Measurements from ENCODE around the gene ZSWIM2.
"Not testable (repeated sequence)": the region's sequence is repeated elsewhere in the genome, so short reads cannot be mapped to it uniquely, and the experiment has no call there.

Gene ZSWIM2

DNA sequence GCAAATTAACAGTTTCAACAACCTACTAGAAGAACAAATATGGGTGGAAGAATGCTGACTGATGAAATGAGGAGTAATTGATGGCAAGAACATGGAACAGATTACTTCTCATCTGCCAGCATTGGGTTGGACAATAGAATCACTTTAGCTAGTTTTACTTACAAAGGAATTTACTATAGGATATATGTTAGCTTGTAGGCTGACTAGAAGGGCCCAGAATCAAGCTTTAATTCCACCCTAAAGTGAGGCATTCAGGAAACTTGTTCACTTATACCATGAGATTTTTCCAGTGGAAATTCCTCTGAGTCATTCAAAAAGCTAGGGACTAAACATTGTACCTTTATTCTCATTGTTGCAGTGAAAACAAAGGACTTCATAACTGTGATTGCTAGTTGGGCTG is 5.0 kb upstream of the ZSWIM2 start:
- no peak overlapping the region for H3K27ac ChIP-seq
- no peaks in the 10 kb centered on the region for H3K9me3 ChIP-seq
- no peak for TF ChIP-seq Cebpa-rat (IDR thresholded peaks at IDR 0.05)
- no peak overlapping the region for H3K4me2 ChIP-seq
- H3K4me3 ChIP-seq, result no peak overlapping the region
- no peaks in the 10 kb centered on the region for H3K4me1 ChIP-seq
- no peaks in the 10 kb centered on the region for H3K27me3 ChIP-seq
- no peak overlapping the region for H3K9ac ChIP-seq
- H3K36me3 ChIP-seq, result no peaks in the 10 kb centered on the region
- no peaks in the 10 kb centered on the region for H4K20me1 ChIP-seq

DNA sequence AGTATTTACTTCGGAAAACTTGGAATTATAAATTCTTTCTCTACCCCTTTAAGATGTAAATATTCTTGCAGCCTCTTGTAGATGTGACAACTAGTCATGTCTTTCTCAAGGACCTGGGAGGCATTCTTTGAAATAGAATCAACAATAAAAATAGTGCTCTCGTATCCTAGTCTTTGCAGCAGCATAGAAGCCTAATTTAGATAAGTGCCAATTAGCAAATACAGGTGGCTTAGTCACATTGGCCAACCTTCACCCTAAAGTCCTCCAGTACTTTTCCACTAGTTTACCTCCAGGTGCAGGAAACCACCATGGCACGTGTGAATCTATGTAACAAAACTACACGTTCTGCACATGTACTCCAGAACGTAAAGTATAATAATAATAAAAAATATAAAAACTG is 3.5 kb upstream of the ZSWIM2 start:
- no peak overlapping the region for H3K4me3 ChIP-seq
- no peaks in the 10 kb centered on the region for H3K36me3 ChIP-seq
- no peak for TF ChIP-seq Cebpa-rat (IDR thresholded peaks at IDR 0.05)
- H3K27me3 ChIP-seq, result no peaks in the 10 kb centered on the region
- no peaks in the 10 kb centered on the region for H3K4me1 ChIP-seq
- H3K9ac ChIP-seq, result no peak overlapping the region
- H4K20me1 ChIP-seq, result no peaks in the 10 kb centered on the region
- no peak overlapping the region for H3K27ac ChIP-seq
- no peak overlapping the region for H3K4me2 ChIP-seq
- H3K9me3 ChIP-seq, result no peaks in the 10 kb centered on the region

DNA sequence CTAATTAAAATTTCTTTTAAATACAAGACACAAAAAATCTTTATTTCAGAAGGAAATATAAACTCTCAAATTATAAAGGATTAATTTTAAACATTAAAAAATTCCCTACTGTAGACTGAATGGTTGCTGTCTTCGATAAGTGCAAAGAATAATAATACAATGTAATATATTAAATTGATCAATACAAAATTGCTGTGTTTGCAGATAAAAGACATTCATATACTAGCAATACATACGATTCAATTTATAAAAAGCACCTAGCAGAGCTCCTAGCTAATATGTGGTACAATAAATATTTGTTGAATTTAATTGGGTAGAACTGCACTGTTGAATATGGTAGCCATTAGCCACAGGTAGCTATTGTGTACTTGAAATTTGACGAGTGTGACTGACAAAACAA is 6.6 kb downstream of the ZSWIM2 start:
- Histone ChIP-seq H4K20me1 (no peaks in the 10 kb centered on the region), H3K36me3 (no peaks in the 10 kb centered on the region), H3K4me1 (no peaks in the 10 kb centered on the region), H3K27me3 (no peaks in the 10 kb centered on the region), H3K9me3 (no peaks in the 10 kb centered on the region), H3K27ac (no peak overlapping the region), H3K4me3 (no peak overlapping the region), H3K9ac (no peak overlapping the region), H3K4me2 (no peak overlapping the region)
- TF ChIP-seq Cebpa-rat (IDR thresholded peaks at IDR 0.05), result no peak

DNA sequence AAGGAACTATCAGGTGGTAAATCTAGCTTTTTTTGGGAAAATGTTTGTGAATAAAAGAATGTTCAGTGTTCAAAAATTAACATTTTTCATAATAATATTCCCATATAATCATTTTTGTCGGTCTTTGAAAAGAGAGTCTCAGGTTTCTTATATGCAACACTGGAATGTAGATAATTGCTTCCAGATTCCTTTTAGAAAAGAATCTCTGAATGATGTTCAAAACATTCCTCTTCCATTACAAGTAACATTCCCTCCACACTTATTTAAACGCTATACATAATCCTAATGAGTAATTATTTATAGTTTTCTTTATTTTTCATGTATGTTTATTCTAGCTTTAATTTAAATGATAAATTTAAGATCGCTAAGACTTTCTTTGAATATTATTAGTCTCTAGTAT is 7.0 kb downstream of the ZSWIM2 start:
- Histone ChIP-seq H3K27me3 (no peaks in the 10 kb centered on the region), H3K4me1 (no peaks in the 10 kb centered on the region), H3K9ac (no peak overlapping the region), H4K20me1 (no peaks in the 10 kb centered on the region), H3K36me3 (no peaks in the 10 kb centered on the region), H3K27ac (no peak overlapping the region), H3K9me3 (no peaks in the 10 kb centered on the region), H3K4me3 (no peak overlapping the region), H3K4me2 (no peak overlapping the region)
- TF ChIP-seq Cebpa-rat (IDR thresholded peaks at IDR 0.05), result no peak

DNA sequence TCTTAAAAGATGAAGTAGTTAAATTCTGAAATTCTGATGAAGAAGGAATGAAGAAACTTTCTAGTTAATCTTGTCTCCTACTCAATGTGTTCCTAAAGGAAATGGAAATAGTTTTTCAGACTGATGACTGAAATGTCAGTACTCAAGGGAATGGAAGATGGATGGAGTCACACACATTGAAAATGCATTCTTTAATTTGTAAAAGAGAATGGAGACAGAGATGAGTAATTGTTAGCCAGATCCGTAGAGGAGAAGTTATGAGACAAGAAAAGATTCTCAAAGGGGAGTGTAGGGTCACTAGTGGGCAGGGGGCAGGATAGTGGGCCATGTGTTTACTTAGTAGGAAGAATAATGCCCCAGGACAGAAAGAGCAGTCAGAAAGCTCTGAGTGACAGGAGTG is 13.3 kb downstream of the ZSWIM2 start:
- no peak overlapping the region for H3K27ac ChIP-seq
- no peaks in the 10 kb centered on the region for H3K27me3 ChIP-seq
- H3K9ac ChIP-seq, result no peak overlapping the region
- no peak for TF ChIP-seq Cebpa-rat (IDR thresholded peaks at IDR 0.05)
- no peaks in the 10 kb centered on the region for H4K20me1 ChIP-seq
- no peak overlapping the region for H3K4me2 ChIP-seq
- H3K9me3 ChIP-seq, result no peaks in the 10 kb centered on the region
- no peaks in the 10 kb centered on the region for H3K4me1 ChIP-seq
- no peak overlapping the region for H3K4me3 ChIP-seq
- no peaks in the 10 kb centered on the region for H3K36me3 ChIP-seq

DNA sequence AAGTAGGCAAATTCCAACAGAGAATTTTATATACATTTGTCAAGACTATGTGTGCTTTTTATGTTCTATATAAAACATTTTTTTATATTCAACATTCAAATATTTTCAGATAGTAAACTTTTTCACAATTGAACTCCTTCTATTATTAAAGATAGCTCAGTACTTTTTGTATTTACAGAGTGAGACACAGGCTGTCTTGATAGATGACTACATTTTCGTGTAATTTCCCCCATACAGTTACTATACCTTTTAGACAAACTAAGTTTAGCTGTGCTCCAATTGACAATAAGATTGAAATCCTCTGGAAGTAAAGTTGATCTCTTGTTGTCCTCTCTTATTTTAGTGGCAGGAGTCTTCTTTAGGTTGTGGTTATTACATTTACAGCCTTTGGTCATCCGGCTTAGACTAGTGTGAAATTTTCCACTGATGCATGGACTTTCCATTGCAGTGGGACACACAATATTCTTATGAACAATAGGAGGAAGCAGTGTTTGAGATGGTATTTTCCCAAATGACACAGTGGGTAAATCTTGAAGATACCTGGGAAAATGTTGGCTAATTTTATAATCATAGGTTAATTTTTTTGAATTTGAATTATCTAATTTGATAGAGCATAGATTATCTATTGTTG is 21.0 kb downstream of the ZSWIM2 start:
- no peaks in the 10 kb centered on the region for H3K4me1 ChIP-seq
- no peak overlapping the region for H3K4me2 ChIP-seq
- no peak overlapping the region for H3K9ac ChIP-seq
- TF ChIP-seq Cebpa-rat (IDR thresholded peaks at IDR 0.05), result no peak
- H3K9me3 ChIP-seq, result no peaks in the 10 kb centered on the region
- H3K27me3 ChIP-seq, result no peaks in the 10 kb centered on the region
- no peak overlapping the region for H3K4me3 ChIP-seq
- no peak overlapping the region for H3K27ac ChIP-seq
- no peaks in the 10 kb centered on the region for H4K20me1 ChIP-seq
- no peaks in the 10 kb centered on the region for H3K36me3 ChIP-seq

DNA sequence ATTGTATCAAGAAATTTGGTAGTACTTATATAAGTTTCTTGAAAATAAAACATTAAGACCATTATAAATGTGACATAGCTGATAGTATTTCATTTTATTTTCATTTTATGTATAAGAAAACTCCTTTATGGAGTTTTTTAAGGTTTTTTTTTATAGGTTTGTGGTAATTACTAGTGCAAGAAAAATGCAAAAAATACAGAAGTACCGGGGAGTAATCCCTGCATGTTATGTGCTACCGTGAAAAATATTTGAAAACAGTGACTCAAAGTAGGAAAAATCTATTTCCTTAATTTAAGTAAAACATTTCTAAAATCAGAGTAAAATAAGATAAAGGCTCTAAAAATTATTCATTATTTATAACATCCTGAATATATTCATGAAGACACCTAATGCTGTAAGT is 21.6 kb downstream of the ZSWIM2 start:
- no peak overlapping the region for H3K4me3 ChIP-seq
- H4K20me1 ChIP-seq, result no peaks in the 10 kb centered on the region
- no peaks in the 10 kb centered on the region for H3K9me3 ChIP-seq
- H3K27me3 ChIP-seq, result no peaks in the 10 kb centered on the region
- H3K4me1 ChIP-seq, result no peaks in the 10 kb centered on the region
- no peak overlapping the region for H3K4me2 ChIP-seq
- H3K9ac ChIP-seq, result no peak overlapping the region
- no peak overlapping the region for H3K27ac ChIP-seq
- H3K36me3 ChIP-seq, result no peaks in the 10 kb centered on the region
- no peak for TF ChIP-seq Cebpa-rat (IDR thresholded peaks at IDR 0.05)

DNA sequence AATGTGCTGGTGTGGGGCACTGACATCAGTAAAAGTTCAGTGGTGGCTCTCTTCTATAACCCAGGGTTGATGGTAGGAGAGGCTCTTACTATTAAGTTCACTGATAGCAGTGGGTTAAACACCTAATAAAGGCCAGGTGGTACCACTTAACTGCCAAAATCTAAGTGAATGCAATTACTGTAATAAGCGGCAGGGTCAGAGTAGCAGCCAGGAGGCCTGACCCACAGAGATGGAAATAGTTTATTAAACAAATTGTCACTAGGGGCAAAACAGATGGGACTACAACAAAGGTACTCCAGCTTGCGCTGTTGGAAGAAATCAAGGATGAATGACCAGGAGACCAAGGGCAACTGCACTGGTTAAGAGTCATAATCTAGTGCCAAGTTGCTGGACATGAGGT is 26.6 kb downstream of the ZSWIM2 start:
- H3K27ac ChIP-seq, result no peak overlapping the region
- H3K36me3 ChIP-seq, result no peaks in the 10 kb centered on the region
- no peaks in the 10 kb centered on the region for H4K20me1 ChIP-seq

DNA sequence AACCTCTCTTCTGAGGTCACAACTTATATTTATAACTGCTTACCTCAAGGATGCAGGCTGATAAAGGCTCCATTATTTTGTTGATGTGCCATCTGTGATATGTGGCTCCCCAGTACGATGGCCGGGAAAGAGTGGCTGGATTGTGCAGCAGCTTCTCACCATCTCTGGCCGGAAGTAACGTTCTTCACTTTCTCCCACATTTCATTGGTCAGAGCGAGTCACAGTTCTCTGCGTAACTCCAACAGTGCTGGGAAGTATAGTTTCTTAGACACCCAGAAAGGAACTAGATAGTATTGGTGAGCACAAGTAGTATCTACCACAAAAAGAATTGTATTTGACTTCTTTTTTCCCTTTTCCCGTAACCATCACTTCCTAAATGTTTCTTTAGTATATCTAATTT is 28.7 kb downstream of the ZSWIM2 start:
- H3K4me1 ChIP-seq, result no peaks in the 10 kb centered on the region
- no peak overlapping the region for H3K9ac ChIP-seq
- H3K9me3 ChIP-seq, result peaks cover 7% of the 10 kb centered on the region; the same call in 1 of the 2 replicates
- no peaks in the 10 kb centered on the region for H3K27me3 ChIP-seq
- no peaks in the 10 kb centered on the region for H3K36me3 ChIP-seq
- no peaks in the 10 kb centered on the region for H4K20me1 ChIP-seq
- H3K4me3 ChIP-seq, result no peak overlapping the region
- H3K4me2 ChIP-seq, result no peak overlapping the region
- TF ChIP-seq Cebpa-rat (IDR thresholded peaks at IDR 0.05), result no peak
- H3K27ac ChIP-seq, result no peak overlapping the region

More for the DNA sequence above, 26.6 kb downstream of the ZSWIM2 start:
- TF ChIP-seq Cebpa-rat (IDR thresholded peaks at IDR 0.05), result no peak
- Histone ChIP-seq H3K27me3 (no peaks in the 10 kb centered on the region), H3K4me1 (no peaks in the 10 kb centered on the region), H3K4me3 (no peak overlapping the region), H3K9ac (no peak overlapping the region), H3K9me3 (no peaks in the 10 kb centered on the region), H3K4me2 (no peak overlapping the region)

DNA sequence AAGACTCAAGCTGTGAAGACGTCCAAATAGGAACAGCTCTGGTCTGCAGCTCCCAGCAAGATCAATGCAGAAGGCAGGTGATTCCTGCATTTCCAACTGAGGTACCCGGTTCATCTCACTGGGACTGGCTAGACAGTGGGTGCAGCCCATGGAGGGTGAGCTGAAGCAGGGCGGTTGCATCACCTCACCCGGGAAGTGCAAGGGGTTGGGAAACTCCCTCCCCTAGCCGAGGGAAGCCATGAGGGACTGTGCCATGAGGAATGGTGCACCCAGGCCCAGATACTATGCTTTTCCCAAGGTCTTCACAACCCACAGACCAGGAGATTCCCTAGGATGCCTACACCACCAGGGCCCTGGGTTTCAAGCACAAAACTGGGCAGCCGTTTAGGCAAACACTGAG is 37.2 kb downstream of the ZSWIM2 start:
- H3K9me3 ChIP-seq, H3K4me1 ChIP-seq, H3K27ac ChIP-seq, H3K36me3 ChIP-seq, H3K4me2 ChIP-seq, H3K27me3 ChIP-seq, H3K9ac ChIP-seq, H3K4me3 ChIP-seq, H4K20me1 ChIP-seq: not testable (repeated sequence)

DNA sequence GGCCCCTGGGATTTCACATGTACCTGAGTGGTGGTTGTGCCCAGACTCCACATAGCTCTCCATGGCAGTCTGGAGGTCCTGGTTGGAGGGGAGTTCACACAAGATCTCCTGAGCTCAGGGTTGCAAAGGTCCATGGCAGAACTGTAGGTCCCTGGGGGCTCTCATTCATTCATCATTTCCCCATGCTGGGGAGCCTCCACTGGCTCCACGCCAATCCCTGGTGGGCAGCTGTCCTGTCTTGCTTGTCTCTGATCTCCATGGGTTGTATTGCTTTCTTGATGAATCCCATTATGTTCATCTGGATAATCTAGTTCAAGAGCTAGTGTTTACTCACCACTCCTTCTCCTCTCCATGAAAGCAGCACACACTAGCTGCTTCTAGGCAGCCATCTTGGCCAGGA is 42.4 kb downstream of the ZSWIM2 start:
- Histone ChIP-seq H3K36me3 (no peaks in the 10 kb centered on the region), H3K4me3 (no peak overlapping the region), H3K27me3 (no peaks in the 10 kb centered on the region), H3K9me3 (peaks cover 14% of the 10 kb centered on the region), H3K4me1 (no peaks in the 10 kb centered on the region), H4K20me1 (no peaks in the 10 kb centered on the region), H3K9ac (no peak overlapping the region), H3K27ac (no peak overlapping the region), H3K4me2 (no peak overlapping the region)
- TF ChIP-seq Cebpa-rat (IDR thresholded peaks at IDR 0.05), result no peak

DNA sequence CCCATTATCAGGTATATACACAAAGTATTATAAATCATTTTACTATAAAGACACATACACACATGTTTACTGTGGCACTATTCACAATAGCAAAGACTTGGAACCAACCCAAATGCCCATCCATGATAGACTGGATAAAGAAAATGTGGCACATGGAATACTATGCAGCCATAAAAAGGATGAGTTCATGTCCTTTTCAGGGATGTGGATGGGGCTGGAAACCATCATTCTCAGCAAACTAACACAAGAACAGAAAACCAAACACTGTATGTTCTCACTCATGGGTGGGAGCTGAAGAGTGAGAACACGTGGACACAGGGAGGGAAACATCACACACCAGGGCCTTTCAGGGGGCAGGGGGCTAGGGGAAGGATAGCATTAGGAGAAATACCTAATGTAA is 50.4 kb downstream of the ZSWIM2 start:
- H3K27me3 ChIP-seq, H3K4me3 ChIP-seq, H4K20me1 ChIP-seq, H3K9me3 ChIP-seq, H3K4me2 ChIP-seq, H3K36me3 ChIP-seq, H3K9ac ChIP-seq, H3K4me1 ChIP-seq, H3K27ac ChIP-seq: not testable (repeated sequence)

Measured in BLaER1 (cell line).